Aorta (tissue), 5 donors: ENCODE data around the gene PPIE. TPM values are rescaled to one million over a fixed set of nuclear protein-coding genes. Genes with fewer than 3 reads are reported as not detected.

Experiments used
- ATAC-seq: fragments of 200-7000 bp; cut with Tn5 transposase; one replicate; pipeline ENCODE4 v1.9.1; 2022; ENCODE audit warnings: moderate library complexity; ENCODE audit not compliant: low FRiP score
- DNase-seq, 2 donors: peaks; one replicate each; pipeline ENCODE4 v3.0.0-alpha.2; 2020
- H3K27ac ChIP-seq, 2 donors: one replicate each; pipeline ENCODE4 v1.5.1; 2013; ENCODE audit warnings: low read length in 2 of 2, mild to moderate bottlenecking in 2 of 2, moderate library complexity in 2 of 2, control low read depth in 1 of 2, inconsistent platforms in 1 of 2, low read depth in 1 of 2
- H3K27me3 ChIP-seq, 2 donors: one replicate each; pipeline ENCODE4 v1.6.1; 2013; ENCODE audit warnings: control low read depth in 1 of 2, low read length in 1 of 2, mild to moderate bottlenecking in 1 of 2, moderate library complexity in 1 of 2; ENCODE audit not compliant: insufficient read depth in 2 of 2, control insufficient read depth in 1 of 2
- H3K36me3 ChIP-seq, 2 donors: one replicate each; pipeline ENCODE4 v1.6.1; 2013; ENCODE audit warnings: control low read depth in 1 of 2, low read length in 1 of 2, mild to moderate bottlenecking in 1 of 2; ENCODE audit not compliant: insufficient read depth in 2 of 2, control insufficient read depth in 1 of 2
- H3K4me1 ChIP-seq, 2 donors: one replicate each; pipeline ENCODE4 v1.6.1; 2013; ENCODE audit warnings: low read length in 2 of 2, control low read depth in 1 of 2, mild to moderate bottlenecking in 1 of 2, moderate library complexity in 1 of 2; ENCODE audit not compliant: insufficient read depth in 2 of 2, control insufficient read depth in 1 of 2
- H3K4me3 ChIP-seq, 2 donors: one replicate each; pipeline ENCODE4 v1.5.1; 2013; ENCODE audit warnings: low read length in 2 of 2, control low read depth in 1 of 2, mild to moderate bottlenecking in 1 of 2
- H3K9me3 ChIP-seq: one replicate; pipeline ENCODE4 v1.6.1; 2013; ENCODE audit warnings: mild to moderate bottlenecking, low read length; ENCODE audit not compliant: control insufficient read depth
- WGBS, 2 donors: extraction: QIAGEN DNeasy Blood & Tissue Kit; methylation state at CpG; one replicate each; pipeline ENCODE4 v1.1.7; 2013; 5-methylcytosine and 5-hydroxymethylcytosine counted together
- intact Hi-C, 2 donors: fragments of 100-400 bp; cut with DNase I; formaldehyde crosslinking; loops; one replicate each; pipeline versions ENCODE4 v1.14.2 to v1.15.0; 2022
- long read RNA-seq, 2 donors: library from polyadenylated mRNA; unstranded; transcript quantifications; one replicate each; pipeline ENCODE4 v2.0.0, GENCODE V29; 2020 to 2021
- polyA plus RNA-seq, 2 donors: library from polyadenylated mRNA; stranded (reverse); fragments of 200-250 nt; gene quantifications; one replicate each; pipeline ENCODE4 v1.2.3, GENCODE V29; 2013
- total RNA-seq, 2 donors: library from RNA; stranded (reverse); fragmentation: NEBNext Ultra II Directional; extraction: Animal tissue kit (Norgen Biotek cat#: 25700); gene quantifications; one replicate each; pipeline ENCODE4 v1.2.1, GENCODE V29; 2021
- donor health status: healthy with polysubstance abuse.
- donor health status: Bipolar disorder and iron deficiency.
- donor health status: DM: no; HTN: no; CAD: no.
- donor health status: DM: no; HTN: no; CAD: no.
- donor health status: DM: yes; HTN: yes; CAD: no.

PPIE gene
- total RNA-seq (10 to 100 TPM; 34.4 to 38.5 TPM), polyA plus RNA-seq (10 to 100 TPM; 46.8 to 60.2 TPM)
- long read RNA-seq, donor 1, transcript PPIE-203 (11 exons, 1,198 nt): minor isoform, 23 of 147 reads
- long read RNA-seq, donor 1, transcript PPIE-201 (10 exons, 1,277 nt): major isoform, 50 of 147 reads
- long read RNA-seq, donor 1, transcript PPIE-202 (10 exons, 1,079 nt): minor isoform, 18 of 147 reads
- long read RNA-seq, donor 1, partial matches to known transcripts: 7 of 147 reads
- long read RNA-seq, donor 1, other reads (novel, unspliced or antisense): 49 of 147 reads
- long read RNA-seq, donor 2, transcript PPIE-201 (10 exons, 1,277 nt): major isoform, 19 of 42 reads
- long read RNA-seq, donor 2, transcript PPIE-202 (10 exons, 1,079 nt): minor isoform, 6 of 42 reads
- long read RNA-seq, donor 2, partial matches to known transcripts: 5 of 42 reads
- long read RNA-seq, donor 2, other reads (novel, unspliced or antisense): 11 of 42 reads

DNA sequence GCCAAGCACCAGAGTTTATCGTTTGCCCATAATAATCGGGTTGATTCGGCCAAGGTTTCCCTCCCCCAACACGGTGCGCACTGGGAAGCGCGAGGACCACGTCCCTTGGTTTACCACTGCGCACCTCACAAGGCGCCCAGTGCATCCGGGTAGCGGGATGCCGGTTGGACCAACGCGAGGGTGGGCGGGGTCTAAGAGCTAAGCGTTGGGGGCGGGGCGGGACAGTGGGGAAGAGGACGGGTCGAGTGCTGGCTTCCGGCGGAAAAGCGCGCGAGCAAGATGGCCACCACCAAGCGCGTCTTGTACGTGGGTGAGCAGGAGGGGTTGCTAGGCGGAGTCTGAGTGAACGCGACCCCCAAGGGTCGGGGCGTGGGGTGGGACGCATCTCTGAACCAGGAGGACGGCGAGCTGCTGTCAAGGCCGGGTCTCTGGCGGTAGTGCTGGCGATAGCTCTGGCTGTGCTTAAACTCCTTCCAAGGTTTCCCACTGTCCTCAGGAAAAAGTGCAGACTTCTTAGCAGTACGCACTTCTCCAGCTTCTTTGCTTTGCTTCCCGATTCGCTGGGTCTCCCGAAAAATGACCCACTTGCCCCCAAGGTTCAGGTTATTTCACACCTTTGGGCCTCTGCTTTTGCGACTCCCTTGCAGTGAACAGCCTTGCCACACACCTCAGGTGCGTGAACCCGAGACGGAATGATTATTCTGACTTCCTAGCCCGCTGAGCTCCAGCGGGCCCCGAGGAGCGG lies at the start of gene PPIE:
TSS of gene PPIE (plus strand) at position 261 of the 745 bp plus-strand sequence. CDS start at position 280, 19 bp downstream.
- DNase-seq: peak; percentile 97 to 98
- Histone ChIP-seq H3K27me3 (no peaks in the 10 kb centered on the region), H3K36me3 (peaks cover 3 to 8% of the 10 kb centered on the region in 2 donors), H3K4me1 (no peaks in the 10 kb centered on the region), H3K9me3 (no peaks in the 10 kb centered on the region), H3K27ac (no peak within 1 kb of the TSS), H3K4me3 (peak within 1 kb of the TSS; percentile 13 to 78)
- intact Hi-C loops: no loop called here
- peak; percentile 97 for ATAC-seq
- WGBS, 2 donors: 0 to 1% methylated on average over 52 of the region's 52 CpGs

DNA sequence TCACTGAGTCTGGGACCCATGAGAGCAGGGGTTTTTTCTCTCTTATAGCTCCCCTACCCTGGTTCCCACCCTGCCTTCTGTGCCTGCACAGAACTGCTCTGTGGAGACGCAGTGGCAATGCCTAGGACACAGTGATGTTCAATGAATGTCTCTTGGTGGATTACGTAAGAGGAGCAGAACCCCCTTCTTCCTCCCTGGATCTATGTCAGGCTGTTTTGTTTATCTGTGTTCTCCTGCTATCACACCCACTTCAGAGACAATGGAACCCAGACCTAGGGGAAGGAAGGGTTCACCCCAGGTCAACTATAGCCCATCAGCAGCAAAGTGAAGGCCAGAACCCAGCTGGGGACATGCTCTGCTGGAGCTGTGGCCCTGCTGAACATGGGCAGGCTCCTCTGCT lies 49.5 kb upstream of the PPIE start:
- Histone ChIP-seq H3K4me3 (no peak overlapping the region), H3K36me3 (no peaks in the 10 kb centered on the region), H3K4me1 (no peaks in the 10 kb centered on the region), H3K9me3 (no peaks in the 10 kb centered on the region), H3K27ac (no peak overlapping the region), H3K27me3 (no peaks in the 10 kb centered on the region)
- no peak for ATAC-seq
- intact Hi-C loops: no loop called here
- no peak for DNase-seq
- 84 to 90% methylated on average over 2 of the region's 2 CpGs for WGBS, 2 donors

DNA sequence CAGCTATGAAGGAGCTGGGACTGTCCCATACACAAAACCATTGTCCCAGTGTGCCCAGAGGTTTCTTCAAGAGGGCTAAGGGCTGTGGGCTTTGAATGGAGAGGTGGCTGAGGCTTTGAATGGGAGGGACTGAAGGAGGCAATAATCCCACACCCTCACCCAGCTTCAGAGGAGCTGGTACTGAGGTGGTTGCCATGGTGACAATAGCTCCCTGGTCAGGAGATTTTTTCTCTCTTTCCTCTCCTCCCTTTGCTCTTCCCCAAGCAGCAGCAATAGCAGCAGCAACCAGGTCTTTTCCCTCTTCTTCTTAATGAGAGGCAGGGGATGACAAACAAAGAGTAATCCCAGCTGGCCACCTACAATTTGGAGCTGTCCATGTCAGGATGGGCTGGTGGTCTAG lies 49.0 kb upstream of the PPIE start:
- Histone ChIP-seq H3K36me3 (no peaks in the 10 kb centered on the region), H3K27ac (no peak overlapping the region), H3K4me1 (no peaks in the 10 kb centered on the region), H3K9me3 (no peaks in the 10 kb centered on the region), H3K4me3 (no peak overlapping the region), H3K27me3 (no peaks in the 10 kb centered on the region)
- ATAC-seq: no peak
- DNase-seq: no peak
- intact Hi-C loops: no loop called here

DNA sequence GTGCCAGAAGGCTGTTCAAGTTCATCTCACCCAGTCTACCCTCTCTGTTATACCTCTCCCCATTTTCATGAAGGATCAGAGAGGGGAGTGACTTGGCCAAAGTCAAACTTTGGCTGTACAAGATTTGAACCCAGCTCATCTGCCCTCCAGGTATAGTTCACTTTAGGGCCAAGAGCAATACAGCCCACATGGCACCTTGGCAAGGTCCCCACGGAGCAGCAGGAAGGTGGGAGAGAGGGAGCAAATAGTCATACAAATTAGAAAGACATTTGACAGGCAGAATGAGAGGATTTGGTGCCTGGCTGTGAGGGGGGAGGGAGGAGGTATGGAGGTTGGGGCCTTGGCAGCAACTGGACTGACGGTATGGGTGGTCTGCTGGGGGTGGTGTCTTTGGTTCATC lies 48.5 kb upstream of the PPIE start:
- DNase-seq (no peak), ATAC-seq (no peak)
- WGBS, 2 donors: 76 to 79% methylated on average over 2 of the region's 2 CpGs
- no peaks in the 10 kb centered on the region for H3K4me1 ChIP-seq
- no peaks in the 10 kb centered on the region for H3K36me3 ChIP-seq
- H3K4me3 ChIP-seq: no peak overlapping the region
- intact Hi-C loops: no loop called here
- H3K9me3 ChIP-seq: no peaks in the 10 kb centered on the region
- H3K27ac ChIP-seq: no peak overlapping the region
- H3K27me3 ChIP-seq: no peaks in the 10 kb centered on the region

DNA sequence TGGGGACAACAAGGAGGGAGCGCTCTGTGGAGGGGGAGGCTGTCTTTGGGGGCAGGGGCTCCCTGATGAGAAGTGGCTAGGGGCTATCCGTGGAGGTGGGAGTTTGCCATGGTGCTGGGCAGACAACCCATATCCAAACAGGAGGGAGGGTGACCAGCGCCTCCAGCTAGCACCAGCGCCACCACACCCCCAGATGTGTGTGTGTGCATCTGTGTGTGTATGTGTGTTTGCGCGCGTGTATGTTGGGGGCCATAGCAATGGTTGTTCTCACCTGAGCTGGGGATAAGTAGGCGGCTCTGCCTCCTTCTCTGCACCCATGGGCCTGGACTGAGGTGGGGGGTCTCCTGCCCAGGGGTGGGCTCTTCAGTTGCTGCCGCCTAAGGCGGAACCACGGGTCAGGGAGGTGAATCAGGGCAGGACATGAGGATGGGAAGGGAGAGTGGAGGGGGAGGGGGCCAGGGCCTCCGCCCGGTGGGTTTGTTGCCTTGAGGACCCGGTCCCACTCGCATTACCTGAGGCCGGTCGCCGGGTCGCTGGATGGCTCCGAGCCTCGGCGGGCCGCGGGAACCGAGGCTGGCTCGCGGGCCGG lies 47.8 kb upstream of the PPIE start:
- Histone ChIP-seq H3K4me3 (no peak overlapping the region), H3K4me1 (no peaks in the 10 kb centered on the region), H3K9me3 (no peaks in the 10 kb centered on the region), H3K27ac (no peak overlapping the region), H3K27me3 (no peaks in the 10 kb centered on the region), H3K36me3 (no peaks in the 10 kb centered on the region)
- ATAC-seq (peak; percentile 15), DNase-seq (no peak)
- 20 to 22% methylated on average over 28 of the region's 28 CpGs for WGBS, 2 donors
- intact Hi-C loops: no loop called here

DNA sequence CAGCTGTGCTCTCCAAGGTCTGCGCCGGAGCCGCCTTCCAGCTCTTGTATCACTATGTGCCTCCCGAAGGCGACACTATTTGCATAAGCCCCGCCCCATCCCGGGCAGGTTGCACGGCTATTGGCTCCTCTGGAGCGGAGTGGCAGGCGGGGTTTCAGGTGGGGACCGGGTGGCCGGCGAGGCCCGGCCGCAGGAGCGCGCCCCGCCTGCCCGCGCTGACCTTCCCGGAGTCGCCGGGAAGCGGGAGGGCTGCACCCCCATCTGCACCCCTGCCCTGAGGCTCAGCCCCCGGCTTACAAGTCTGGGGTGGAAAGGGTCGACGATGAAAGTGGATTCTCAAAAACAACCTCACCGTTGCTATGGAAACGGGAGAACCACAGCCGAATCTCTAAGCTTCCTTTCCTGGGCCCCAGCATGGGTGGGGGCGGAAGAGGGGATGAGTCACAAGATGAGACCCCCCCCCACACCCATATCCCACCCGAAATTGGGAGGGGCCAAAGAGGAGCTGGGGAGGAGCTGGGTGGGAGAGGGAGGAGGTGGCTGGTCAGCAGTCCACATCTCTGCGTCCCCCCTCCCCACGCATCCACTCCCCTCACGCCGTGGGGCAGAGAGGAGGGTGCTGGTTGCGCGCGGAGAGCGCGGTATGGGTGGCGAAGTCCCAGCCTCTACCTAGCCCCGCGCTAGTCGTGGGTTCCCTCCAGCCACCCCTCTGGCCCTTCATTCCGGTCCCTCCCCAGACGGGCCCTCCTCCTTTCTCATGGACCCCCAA lies 47.1 kb upstream of the PPIE start, which contains the start of gene HPCAL4:
TSS of gene HPCAL4 (minus strand) at position 51 of the 769 bp plus-strand sequence. CDS start 6,830 bp downstream, outside the sequence.
- Histone ChIP-seq H3K27me3 (no peaks in the 10 kb centered on the region), H3K4me3 (peak within 1 kb of the TSS in 1 of 2 donors; percentile 10), H3K27ac (no peak within 1 kb of the TSS), H3K36me3 (no peaks in the 10 kb centered on the region), H3K9me3 (no peaks in the 10 kb centered on the region), H3K4me1 (no peaks in the 10 kb centered on the region)
- peak; percentile 88 to 95 for DNase-seq
- 0 to 1% methylated on average over 23 to 47 of the region's 47 CpGs for WGBS, 2 donors
- intact Hi-C loops: no loop called here
- ATAC-seq: peak; percentile 90

DNA sequence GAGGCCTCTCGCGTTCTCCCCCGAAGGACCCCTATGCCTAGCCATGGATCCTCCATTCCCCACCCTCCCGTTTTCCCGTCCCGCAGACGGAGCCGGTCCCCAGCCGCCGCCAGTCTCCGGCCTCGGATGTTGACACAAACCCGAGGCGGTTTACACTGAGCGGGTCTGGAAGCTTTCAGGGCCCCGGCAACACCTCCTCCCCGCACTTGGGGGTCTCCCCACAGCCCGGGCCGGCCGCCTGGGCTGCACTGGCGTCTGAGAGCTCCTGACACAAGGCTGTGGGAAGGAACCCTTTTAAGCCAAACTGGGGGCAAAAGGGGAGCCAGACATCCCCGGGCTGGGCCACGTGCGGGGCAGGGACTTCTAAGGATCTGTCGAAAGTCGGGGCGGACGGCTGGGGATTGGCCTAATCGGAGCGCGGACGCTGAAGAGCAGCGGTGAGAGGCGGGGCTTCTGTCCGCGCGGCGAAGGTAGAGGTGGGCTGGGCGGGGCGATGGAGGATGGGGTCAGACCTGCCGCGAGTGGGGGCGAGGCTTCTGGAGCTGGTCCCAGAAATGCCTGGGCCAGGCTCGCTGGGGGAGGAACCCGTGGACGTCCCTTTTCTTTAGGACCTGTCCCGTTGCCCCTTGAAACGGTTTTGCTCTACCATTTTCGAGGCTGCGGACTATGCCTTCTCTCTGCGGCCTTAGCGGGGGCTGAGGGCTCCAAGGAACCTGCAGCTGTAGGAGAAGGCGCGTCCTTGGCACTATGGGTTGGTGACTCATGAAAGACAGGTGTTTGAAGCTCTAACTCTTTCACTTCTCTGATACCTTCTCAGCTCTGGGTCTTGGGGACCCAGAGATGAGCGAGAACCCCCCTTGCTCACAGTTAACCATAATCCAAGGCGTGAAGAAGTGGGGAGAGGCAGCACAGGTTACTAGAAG lies 46.3 kb upstream of the PPIE start:
- no peak overlapping the region for H3K27ac ChIP-seq
- 8 to 12% methylated on average over 56 of the region's 56 CpGs for WGBS, 2 donors
- H3K4me3 ChIP-seq: no peak overlapping the region
- intact Hi-C loops: no loop called here
- H3K27me3 ChIP-seq: no peaks in the 10 kb centered on the region
- no peaks in the 10 kb centered on the region for H3K36me3 ChIP-seq
- no peak for DNase-seq
- H3K9me3 ChIP-seq: no peaks in the 10 kb centered on the region
- no peaks in the 10 kb centered on the region for H3K4me1 ChIP-seq
- peak; percentile 34 for ATAC-seq
